Mucosa of rectum (tissue), 2 donors: ENCODE measurements around the gene VPS33B.
"Not testable (repeated sequence)": the region's sequence is repeated elsewhere in the genome, so short reads cannot be mapped to it uniquely, and the experiment has no call there.

ENCODE experiments used
- H3K27ac ChIP-seq, 2 donors: one replicate each; pipeline ENCODE4 v1.7.0; 2013; ENCODE audit warnings: inconsistent platforms in 2 of 2, low read depth in 2 of 2, low read length in 2 of 2
- H3K27me3 ChIP-seq, 2 donors: one replicate each; pipeline ENCODE4 v1.7.0; 2013; ENCODE audit warnings: low read length in 2 of 2; ENCODE audit not compliant: control insufficient read depth in 2 of 2, insufficient read depth in 2 of 2
- H3K36me3 ChIP-seq, 2 donors: one replicate each; pipeline ENCODE4 v1.7.0; 2013; ENCODE audit warnings: low read length in 2 of 2; ENCODE audit not compliant: control insufficient read depth in 2 of 2, insufficient read depth in 2 of 2
- H3K4me1 ChIP-seq, 2 donors: one replicate each; pipeline ENCODE4 v1.7.0; 2013; ENCODE audit warnings: low read length in 2 of 2, mild to moderate bottlenecking in 1 of 2; ENCODE audit not compliant: control insufficient read depth in 2 of 2, insufficient read depth in 2 of 2
- H3K4me3 ChIP-seq, 2 donors: one replicate each; pipeline ENCODE4 v1.7.0; 2013; ENCODE audit warnings: low read length in 2 of 2
- H3K9ac ChIP-seq, 2 donors: one replicate each; pipeline ENCODE4 v1.7.0; 2013; ENCODE audit warnings: low read length in 2 of 2, low read depth in 1 of 2, mild to moderate bottlenecking in 1 of 2
- H3K9me3 ChIP-seq, 2 donors: one replicate each; pipeline ENCODE4 v1.7.0; 2013; ENCODE audit warnings: low read length in 2 of 2; ENCODE audit not compliant: control insufficient read depth in 2 of 2
- donor health status: healthy.
- donor health status: Normal muscosa, but diverticular disease.

The VPS33B gene

GRCh38 chr15:91032919-91033803 lies 10.8 kb upstream of the VPS33B start:
- H3K9me3 ChIP-seq: no peaks in the 10 kb centered on the region
- H3K4me1 ChIP-seq: no peaks in the 10 kb centered on the region
- H3K36me3 ChIP-seq: no peaks in the 10 kb centered on the region
- no peak overlapping the region for H3K4me3 ChIP-seq
- H3K27me3 ChIP-seq: peaks cover 2 to 6% of the 10 kb centered on the region in 2 donors
- no peak overlapping the region for H3K27ac ChIP-seq
- peak overlapping the region in 1 of 2 donors; percentile 45 for H3K9ac ChIP-seq

- Histone ChIP-seq H3K27me3 (peaks cover 0 to 3% of the 10 kb centered on the region in 2 donors), H3K9me3 (no peaks in the 10 kb centered on the region), H3K27ac (no peak overlapping the region), H3K4me3 (no peak overlapping the region), H3K36me3 (no peaks in the 10 kb centered on the region), H3K9ac (no peak overlapping the region), H3K4me1 (no peaks in the 10 kb centered on the region)
Measured at GRCh38 chr15:91031796-91032195, 9.4 kb upstream of the VPS33B start.

DNA sequence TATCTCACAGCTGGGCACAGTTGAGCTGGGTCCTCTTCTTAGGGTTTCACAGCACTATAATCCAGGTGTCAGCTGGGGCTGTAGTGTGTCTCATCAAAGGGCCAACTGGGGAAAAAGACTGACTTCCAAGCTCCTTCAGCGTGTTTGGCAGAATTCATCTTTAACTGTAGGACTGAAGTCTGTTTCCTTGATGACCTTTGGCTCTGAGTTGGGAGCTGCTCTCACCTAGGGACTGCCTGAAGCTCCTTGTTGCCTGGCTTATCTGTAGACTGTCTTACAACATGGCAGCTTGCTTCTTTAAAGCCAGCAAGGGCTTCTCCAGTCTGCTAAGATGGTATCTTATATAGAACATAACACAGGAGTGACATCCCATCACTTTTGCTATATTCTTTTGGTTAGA lies 5.3 kb upstream of the VPS33B start:
- H3K27ac ChIP-seq: no peak overlapping the region
- H3K9me3 ChIP-seq: no peaks in the 10 kb centered on the region
- no peaks in the 10 kb centered on the region for H3K4me1 ChIP-seq
- H3K9ac ChIP-seq: no peak overlapping the region
- no peaks in the 10 kb centered on the region for H3K36me3 ChIP-seq
- no peak overlapping the region for H3K4me3 ChIP-seq
- no peaks in the 10 kb centered on the region for H3K27me3 ChIP-seq

- Histone ChIP-seq H3K4me3 (no peak overlapping the region), H3K36me3 (no peaks in the 10 kb centered on the region)
Measured at GRCh38 chr15:91023720-91024119, 1.3 kb upstream of the VPS33B start.

GRCh38 chr15:91022832-91023129 lies 387 bp upstream of the VPS33B start:
- Histone ChIP-seq H3K4me3 (peak overlapping the region; percentile 94 to 99), H3K4me1 (peaks cover 8 to 9% of the 10 kb centered on the region in 2 donors), H3K27me3 (no peaks in the 10 kb centered on the region), H3K27ac (peak overlapping the region; percentile 63 to 82), H3K9me3 (no peaks in the 10 kb centered on the region), H3K36me3 (peaks cover 0 to 2% of the 10 kb centered on the region in 2 donors), H3K9ac (peak overlapping the region; percentile 89 to 96)

More at GRCh38 chr15:91023720-91024119, 1.3 kb upstream of the VPS33B start:
- Histone ChIP-seq H3K4me1 (peaks cover 8 to 9% of the 10 kb centered on the region in 2 donors), H3K27me3 (no peaks in the 10 kb centered on the region), H3K9ac (no peak overlapping the region), H3K27ac (no peak overlapping the region), H3K9me3 (no peaks in the 10 kb centered on the region)

- H3K4me1 ChIP-seq: peaks cover 8 to 9% of the 10 kb centered on the region in 2 donors
Measured at GRCh38 chr15:91021516-91022074, 799 bp downstream of the VPS33B start.

DNA sequence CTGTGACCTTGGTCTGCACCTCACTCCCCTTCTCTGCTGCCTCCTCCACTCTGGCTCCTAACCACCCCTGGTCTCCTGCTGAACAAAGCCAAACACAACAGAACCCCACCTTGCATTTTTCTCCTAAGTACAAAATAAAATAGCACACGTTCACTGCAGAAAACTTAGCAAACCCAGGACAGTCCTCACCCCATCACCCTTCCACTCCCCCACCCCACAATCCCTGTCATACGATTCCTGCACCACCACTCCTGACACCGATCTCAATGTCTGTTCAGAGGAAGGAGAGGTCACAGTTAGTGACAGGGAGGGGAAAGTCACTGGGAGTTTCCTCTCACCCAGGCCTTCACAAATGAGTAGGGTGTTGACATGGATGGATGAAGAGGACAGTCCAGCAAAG lies 4.2 kb downstream of the VPS33B start:
- Histone ChIP-seq H3K4me3 (no peak overlapping the region), H3K9me3 (no peaks in the 10 kb centered on the region), H3K9ac (no peak overlapping the region)

More at GRCh38 chr15:91021516-91022074, 799 bp downstream of the VPS33B start:
- peak overlapping the region in 1 of 2 donors; percentile 82 for H3K27ac ChIP-seq
- peak overlapping the region; percentile 89 to 96 for H3K9ac ChIP-seq
- H3K9me3 ChIP-seq: no peaks in the 10 kb centered on the region
- peak overlapping the region; percentile 94 to 99 for H3K4me3 ChIP-seq
- peaks cover 3 to 8% of the 10 kb centered on the region in 2 donors for H3K36me3 ChIP-seq
- no peaks in the 10 kb centered on the region for H3K27me3 ChIP-seq

DNA sequence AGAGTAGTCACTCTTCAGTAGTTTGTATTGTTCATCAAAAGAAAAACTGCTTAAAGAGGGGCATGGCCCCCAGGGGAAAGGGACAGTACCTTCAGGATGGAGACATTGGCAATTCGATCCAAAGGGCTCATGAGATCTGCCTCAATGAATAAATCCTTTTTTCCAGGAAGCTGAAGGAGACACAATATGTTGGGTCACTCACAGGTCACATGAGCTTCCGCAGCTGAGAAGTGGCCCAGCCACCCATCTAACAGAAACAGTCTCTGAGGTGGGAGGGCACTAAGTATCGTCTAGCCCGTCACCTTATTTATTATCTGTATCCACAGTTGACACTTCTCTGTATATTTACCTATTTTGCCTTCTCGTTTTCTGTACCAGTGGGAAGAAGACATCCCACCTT lies 4.7 kb downstream of the VPS33B start:
- Histone ChIP-seq H3K4me1 (peaks cover 8 to 9% of the 10 kb centered on the region in 2 donors), H3K36me3 (peaks cover 18 to 27% of the 10 kb centered on the region in 2 donors), H3K27ac (no peak overlapping the region), H3K9me3 (no peaks in the 10 kb centered on the region), H3K9ac (no peak overlapping the region), H3K27me3 (no peaks in the 10 kb centered on the region), H3K4me3 (no peak overlapping the region)

More for the DNA sequence above, 4.2 kb downstream of the VPS33B start:
- Histone ChIP-seq H3K27me3 (no peaks in the 10 kb centered on the region), H3K27ac (no peak overlapping the region), H3K4me1 (peaks cover 8 to 9% of the 10 kb centered on the region in 2 donors), H3K36me3 (peaks cover 13 to 22% of the 10 kb centered on the region in 2 donors)

DNA sequence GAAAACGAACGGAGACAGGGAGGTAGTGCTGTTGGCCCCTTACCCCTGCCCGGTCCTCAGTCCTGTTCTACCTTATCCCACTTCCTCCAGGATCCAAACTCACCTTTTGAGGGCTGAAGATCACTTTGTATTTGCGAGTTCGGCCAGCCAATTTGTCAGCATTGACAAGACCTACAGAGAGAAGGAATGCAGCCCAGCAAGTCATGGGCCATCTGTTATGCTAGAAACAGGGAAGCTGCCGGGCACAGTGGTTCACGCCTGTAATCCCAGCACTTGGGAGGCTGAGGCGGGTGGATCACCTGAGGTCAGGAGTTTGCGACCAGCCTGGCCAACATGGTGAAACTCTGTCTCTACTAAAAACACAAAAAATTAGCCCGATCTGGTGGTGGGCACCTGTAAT lies 8.7 kb downstream of the VPS33B start:
- not testable (repeated sequence) for H3K27ac ChIP-seq, H3K9me3 ChIP-seq, H3K4me1 ChIP-seq, H3K9ac ChIP-seq, H3K27me3 ChIP-seq, H3K4me3 ChIP-seq
- peaks cover 37 to 48% of the 10 kb centered on the region in 2 donors for H3K36me3 ChIP-seq

GRCh38 chr15:91007266-91007665 lies 15.1 kb downstream of the VPS33B start:
- Histone ChIP-seq H3K4me1 (no peaks in the 10 kb centered on the region), H3K4me3 (no peak overlapping the region), H3K27ac (no peak overlapping the region), H3K9ac (no peak overlapping the region), H3K36me3 (peaks cover 62 to 72% of the 10 kb centered on the region in 2 donors), H3K27me3 (no peaks in the 10 kb centered on the region), H3K9me3 (no peaks in the 10 kb centered on the region)
